ENCODE measurements around the gene FARP1. TPM values are rescaled to one million over a fixed set of nuclear protein-coding genes. Genes with fewer than 3 reads are reported as not detected.

The FARP1 gene
- total RNA-seq, 4 donors from 2014 or later = 11.0 to 27.2 (median 13.6) TPM

DNA sequence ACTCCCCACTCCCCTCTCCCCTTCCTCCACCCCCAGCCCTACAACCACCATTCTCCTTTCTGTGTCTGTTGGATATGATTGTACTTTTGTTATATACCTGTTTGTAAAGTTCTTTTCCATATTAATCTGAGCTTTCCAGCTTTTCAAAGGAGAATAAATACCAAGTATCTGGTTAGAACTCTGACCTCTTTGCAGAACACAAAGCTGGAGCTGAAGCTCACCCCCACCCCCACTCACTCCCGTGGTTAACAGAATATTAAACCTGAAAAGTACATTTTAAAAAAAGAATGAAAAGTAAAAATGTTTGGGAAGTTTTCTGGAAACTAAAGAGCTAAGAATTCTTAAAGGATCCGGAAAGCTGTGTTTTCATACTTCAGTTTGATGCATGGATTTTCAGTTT is 189.3 kb downstream of the FARP1 start:
- H3K9me3 ChIP-seq = no peaks in the 10 kb centered on the region
- no peaks in the 10 kb centered on the region for H3K27me3 ChIP-seq
- H3K4me3 ChIP-seq = no peak overlapping the region
- 91% methylated on average over 2 of the region's 2 CpGs for WGBS
- no peak overlapping the region for H3K27ac ChIP-seq
- H3K36me3 ChIP-seq = no peaks in the 10 kb centered on the region
- H3K4me1 ChIP-seq = peaks cover 5% of the 10 kb centered on the region
- TF ChIP-seq POLR2AphosphoS5 (IDR thresholded peaks at IDR 0.05) (no peak), CTCF (IDR thresholded peaks at IDR 0.05) (no peak), POLR2A (IDR thresholded peaks at IDR 0.05) (no peak), EP300 (IDR thresholded peaks at IDR 0.05) (no peak)
- no peak for DNase-seq (ENCODE audit: low spot score in 2 of 2)

DNA sequence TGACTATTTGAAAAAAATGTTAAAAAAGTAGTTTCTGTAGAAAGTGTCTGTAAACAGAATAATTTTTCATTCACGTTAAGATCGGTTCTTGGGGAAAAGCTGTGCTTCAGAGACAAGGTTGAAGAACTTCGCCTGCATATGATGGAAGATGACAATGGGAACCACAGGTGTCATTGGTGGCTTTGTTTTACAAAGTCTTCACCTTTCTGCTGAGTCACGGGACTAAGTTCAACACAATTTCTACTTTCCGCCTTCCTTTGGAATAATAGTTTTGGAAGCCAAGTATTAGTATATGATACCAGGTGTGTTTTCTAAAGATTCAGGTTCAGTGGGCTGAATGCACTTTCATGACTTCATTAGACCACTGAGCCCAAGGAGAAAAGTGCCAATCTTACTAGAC is 189.8 kb downstream of the FARP1 start:
- no peaks in the 10 kb centered on the region for H3K9me3 ChIP-seq
- no peak overlapping the region for H3K27ac ChIP-seq
- no peak for DNase-seq (ENCODE audit: low spot score in 2 of 2)
- no peak overlapping the region for H3K4me3 ChIP-seq
- H3K4me1 ChIP-seq = peaks cover 4% of the 10 kb centered on the region
- no peaks in the 10 kb centered on the region for H3K36me3 ChIP-seq
- no peaks in the 10 kb centered on the region for H3K27me3 ChIP-seq
- 94% methylated on average over 5 of the region's 5 CpGs for WGBS
- TF ChIP-seq CTCF (IDR thresholded peaks at IDR 0.05) = no peak
- TF ChIP-seq EP300 (IDR thresholded peaks at IDR 0.05) = no peak
- TF ChIP-seq POLR2A (IDR thresholded peaks at IDR 0.05) = no peak
- no peak for TF ChIP-seq POLR2AphosphoS5 (IDR thresholded peaks at IDR 0.05)

DNA sequence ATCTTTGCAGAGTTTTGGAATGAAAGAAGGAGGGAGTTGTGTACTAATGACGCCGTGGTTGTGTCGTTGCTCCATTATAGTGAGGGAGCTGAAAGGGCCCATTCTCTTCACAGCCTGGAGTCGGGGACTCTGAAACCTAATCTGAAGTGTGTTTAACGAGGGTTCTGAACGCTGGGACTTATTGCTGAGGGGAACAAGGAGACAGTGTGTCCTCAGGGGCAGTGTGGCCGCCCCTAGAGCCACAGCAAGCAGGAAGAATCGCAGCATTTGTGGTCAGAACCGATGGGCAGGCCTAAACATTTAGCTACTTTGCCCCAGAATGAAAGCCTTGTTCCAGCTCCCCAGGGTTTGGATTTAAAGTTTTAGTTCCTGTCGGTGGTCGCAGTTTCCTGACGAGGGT is 190.6 kb downstream of the FARP1 start:
- no peaks in the 10 kb centered on the region for H3K36me3 ChIP-seq

DNA sequence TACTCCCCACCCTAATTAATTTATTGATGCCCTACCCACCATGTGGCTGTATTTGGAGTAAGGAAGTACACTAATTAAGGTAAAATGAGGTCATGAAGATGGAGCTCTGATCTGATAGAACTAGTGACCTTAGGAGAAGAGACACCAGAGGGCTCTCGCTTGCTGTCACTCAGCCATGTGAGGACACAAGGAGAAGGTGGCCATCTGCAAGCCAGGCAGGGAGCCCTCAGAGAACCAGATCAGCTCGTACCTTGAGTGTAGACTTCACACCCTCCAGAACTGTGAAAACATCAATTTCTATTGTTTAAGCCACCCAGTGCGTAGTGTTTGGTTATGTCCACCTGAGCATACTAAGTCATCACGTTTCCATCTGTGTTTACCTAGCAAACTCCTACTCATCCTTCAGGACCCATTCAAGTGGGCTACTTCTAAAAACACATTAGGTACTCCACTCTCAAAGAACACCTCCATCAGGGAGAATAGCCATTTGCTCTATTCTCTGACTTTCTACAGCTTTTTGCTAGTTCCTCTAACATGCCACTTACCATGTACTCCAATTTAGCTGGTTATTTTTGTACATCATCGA is 191.8 kb downstream of the FARP1 start:
- TF ChIP-seq POLR2A (IDR thresholded peaks at IDR 0.05) = no peak
- no peak overlapping the region for H3K4me3 ChIP-seq
- no peak overlapping the region for H3K27ac ChIP-seq
- peak in 1 of 2 donors; percentile 55 for DNase-seq (ENCODE audit: low spot score in 2 of 2)
- H3K27me3 ChIP-seq = no peaks in the 10 kb centered on the region
- no peaks in the 10 kb centered on the region for H3K36me3 ChIP-seq
- H3K9me3 ChIP-seq = no peaks in the 10 kb centered on the region
- WGBS = 93% methylated on average over 5 of the region's 5 CpGs
- no peaks in the 10 kb centered on the region for H3K4me1 ChIP-seq

More for the DNA sequence above, 190.6 kb downstream of the FARP1 start:
- no peak for DNase-seq (ENCODE audit: low spot score in 2 of 2)
- H3K4me3 ChIP-seq = no peak overlapping the region
- no peaks in the 10 kb centered on the region for H3K4me1 ChIP-seq
- H3K27me3 ChIP-seq = no peaks in the 10 kb centered on the region
- 71% methylated on average over 12 of the region's 12 CpGs for WGBS
- no peak overlapping the region for H3K27ac ChIP-seq
- no peaks in the 10 kb centered on the region for H3K9me3 ChIP-seq
- no peak for TF ChIP-seq POLR2AphosphoS5 (IDR thresholded peaks at IDR 0.05)
- TF ChIP-seq EP300 (IDR thresholded peaks at IDR 0.05) = no peak
- no peak for TF ChIP-seq POLR2A (IDR thresholded peaks at IDR 0.05)
- TF ChIP-seq CTCF (IDR thresholded peaks at IDR 0.05) = no peak

DNA sequence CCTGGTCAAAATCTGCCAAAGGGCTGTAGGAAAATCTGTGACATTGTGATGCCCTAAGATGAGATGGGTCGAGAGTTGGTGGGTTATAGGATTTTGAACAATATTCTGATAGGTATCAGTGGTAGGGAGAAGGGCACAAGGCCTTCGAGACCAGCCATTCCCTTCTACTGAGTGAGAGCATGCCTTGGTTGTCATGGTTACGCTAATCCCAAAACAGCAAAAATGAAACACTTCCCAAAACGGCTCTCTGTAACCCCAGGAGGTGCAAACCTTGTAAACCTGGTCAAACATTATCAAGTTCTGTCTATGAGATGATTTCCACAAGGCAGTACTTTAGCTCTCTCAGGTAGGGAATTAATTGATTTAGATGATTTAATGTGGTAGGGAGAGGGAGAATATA is 192.8 kb downstream of the FARP1 start:
- Histone ChIP-seq H3K27ac (no peak overlapping the region), H3K4me3 (no peak overlapping the region), H3K27me3 (no peaks in the 10 kb centered on the region), H3K9me3 (no peaks in the 10 kb centered on the region), H3K4me1 (no peaks in the 10 kb centered on the region), H3K36me3 (no peaks in the 10 kb centered on the region)
- WGBS = 94% methylated on average over 4 of the region's 4 CpGs
- no peak for DNase-seq (ENCODE audit: low spot score in 2 of 2)
- TF ChIP-seq CTCF (IDR thresholded peaks at IDR 0.05) (no peak), POLR2AphosphoS5 (IDR thresholded peaks at IDR 0.05) (no peak), EP300 (IDR thresholded peaks at IDR 0.05) (no peak), POLR2A (IDR thresholded peaks at IDR 0.05) (no peak)

- no peaks in the 10 kb centered on the region for H3K4me1 ChIP-seq
- 77% methylated on average over 5 of the region's 5 CpGs for WGBS
- no peaks in the 10 kb centered on the region for H3K9me3 ChIP-seq
- no peak overlapping the region for H3K27ac ChIP-seq
- no peaks in the 10 kb centered on the region for H3K27me3 ChIP-seq
- no peak for DNase-seq (ENCODE audit: low spot score in 2 of 2)
- H3K36me3 ChIP-seq = no peaks in the 10 kb centered on the region
- TF ChIP-seq CTCF (IDR thresholded peaks at IDR 0.05) (no peak), EP300 (IDR thresholded peaks at IDR 0.05) (no peak), POLR2A (IDR thresholded peaks at IDR 0.05) (no peak), POLR2AphosphoS5 (IDR thresholded peaks at IDR 0.05) (no peak)
- no peak overlapping the region for H3K4me3 ChIP-seq
These were observed 195.4 kb downstream of the FARP1 start for GRCh38 chr13:98338310-98338709.

All from suprapubic skin (tissue), 4 donors.